ENCODE data around the gene GFAP.

Gene GFAP

DNA sequence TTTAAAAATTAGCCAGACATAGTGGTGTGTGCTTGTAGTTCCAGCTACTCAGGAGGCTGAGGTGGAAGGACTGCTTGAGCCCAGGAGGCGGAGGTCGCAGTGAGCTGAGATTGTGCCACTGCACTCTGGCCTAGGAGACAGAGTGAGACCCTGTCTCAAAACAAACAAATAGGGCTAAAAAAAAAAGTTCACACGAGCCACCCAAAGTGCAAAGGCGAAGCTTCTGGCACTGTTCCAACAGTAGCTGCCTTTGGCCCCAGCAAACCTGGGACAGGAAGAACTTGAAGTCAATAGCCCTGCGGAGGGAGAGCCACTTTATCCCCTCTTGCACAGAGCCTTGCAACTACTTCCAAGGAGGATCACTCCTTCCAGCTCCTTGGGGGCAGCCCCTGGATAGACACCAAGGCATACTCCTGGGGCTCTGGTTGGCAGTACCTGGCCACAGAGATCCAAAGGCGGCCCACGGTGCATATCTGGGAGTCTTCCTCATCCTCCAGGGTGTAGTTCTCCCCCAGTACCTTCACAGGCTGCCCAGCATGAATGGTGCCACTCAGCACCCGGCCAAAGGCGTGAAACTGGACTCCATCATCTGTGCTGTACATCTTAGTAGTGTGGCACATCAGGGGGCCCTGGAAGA, 52.9 kb downstream of the GFAP start:
- no peak for DNase-seq (ENCODE audit: low read depth)

DNA sequence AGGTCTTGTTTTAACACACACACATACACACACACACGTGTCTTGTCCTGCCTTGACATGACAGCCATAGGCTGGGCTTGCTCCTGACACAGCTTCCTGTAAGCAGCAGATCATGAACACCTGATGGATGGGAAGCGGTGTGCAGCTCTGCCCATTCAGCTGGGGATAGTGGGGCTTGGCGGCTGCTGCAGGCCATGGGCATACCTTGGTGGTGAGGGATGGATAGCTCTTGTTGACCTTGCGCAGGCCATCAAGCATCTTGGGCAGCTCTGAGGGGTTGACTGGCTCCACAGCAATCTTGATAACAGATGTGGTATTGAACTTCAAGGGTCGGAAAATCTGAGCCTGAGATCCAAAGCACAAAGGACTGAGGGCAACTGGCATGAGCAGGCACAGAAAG, 55.6 kb downstream of the GFAP start:
- no peak for DNase-seq (ENCODE audit: low read depth)

GRCh38 chr17:44854192-44854591, 61.1 kb downstream of the GFAP start:
- DNase-seq (ENCODE audit: low read depth), result no peak

Measured in activated T-cell treated with anti-CD3 and anti-CD28 coated beads for 24 hours (primary cell).